HG03378 (cell line): ENCODE measurements around the gene TULP4.
"Not testable (repeated sequence)": the region's sequence is repeated elsewhere in the genome, so short reads cannot be mapped to it uniquely, and the experiment has no call there.

Experiments
- ATAC-seq: cut with Tn5 transposase; IDR thresholded peaks from one replicate; pipeline ENCODE4 v1.9.1; 2021; ENCODE audit warnings: mild to moderate bottlenecking, moderate library complexity; ENCODE audit not compliant: unreplicated experiment

Gene TULP4

DNA sequence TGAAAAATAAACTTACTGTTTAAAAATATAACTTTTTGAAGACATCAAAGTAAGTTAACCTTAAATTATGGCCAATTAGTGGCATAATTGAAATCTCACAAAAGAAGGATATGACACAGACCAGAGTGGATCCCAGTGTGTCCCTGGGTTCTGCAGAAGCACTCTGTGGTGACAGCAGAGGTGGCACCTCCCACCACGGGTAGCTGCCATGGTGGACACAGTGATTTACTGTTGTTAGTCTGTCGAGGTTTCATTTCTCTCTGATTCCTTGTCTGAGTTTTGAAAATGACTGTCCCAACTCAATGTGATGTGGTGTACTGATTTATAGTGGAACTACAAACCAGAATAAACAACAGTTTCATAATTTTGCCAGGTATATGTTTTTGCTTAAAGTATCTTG is 76.5 kb downstream of the TULP4 start:
- ATAC-seq: no peak

DNA sequence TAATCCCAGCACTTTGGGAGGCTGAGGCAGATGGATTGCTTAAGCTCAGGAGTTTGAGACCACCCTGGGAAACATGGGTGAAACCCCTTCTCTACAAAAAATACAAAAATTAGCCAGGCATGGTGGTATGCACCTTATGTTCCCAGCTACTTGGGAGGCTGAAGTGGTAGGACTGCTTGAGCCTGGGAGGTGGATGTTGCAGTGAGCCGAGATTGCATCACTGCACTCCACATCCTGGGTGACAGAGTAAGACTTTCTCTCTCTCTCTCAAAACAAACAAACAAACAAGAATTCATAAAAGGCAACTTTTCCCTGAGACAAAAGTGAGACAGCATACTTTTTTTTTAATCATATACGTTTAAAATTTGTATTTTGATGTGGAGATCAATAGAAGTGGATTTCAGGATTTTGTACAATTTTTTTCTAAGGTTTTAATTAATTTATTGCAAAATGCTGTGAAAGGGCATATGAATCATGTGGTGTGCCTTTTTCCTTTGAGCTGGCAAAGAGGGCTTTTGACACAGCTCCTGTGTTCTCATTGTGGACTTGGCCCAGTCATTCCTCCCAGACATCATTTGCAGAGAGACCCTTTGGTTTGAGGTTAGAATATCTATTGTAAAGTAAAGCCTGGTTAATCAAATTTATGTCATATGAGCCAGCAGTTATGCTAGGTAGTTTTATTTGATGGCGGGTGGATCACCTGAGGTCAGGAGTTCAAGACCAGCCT is 77.1 kb downstream of the TULP4 start:
- no peak for ATAC-seq

DNA sequence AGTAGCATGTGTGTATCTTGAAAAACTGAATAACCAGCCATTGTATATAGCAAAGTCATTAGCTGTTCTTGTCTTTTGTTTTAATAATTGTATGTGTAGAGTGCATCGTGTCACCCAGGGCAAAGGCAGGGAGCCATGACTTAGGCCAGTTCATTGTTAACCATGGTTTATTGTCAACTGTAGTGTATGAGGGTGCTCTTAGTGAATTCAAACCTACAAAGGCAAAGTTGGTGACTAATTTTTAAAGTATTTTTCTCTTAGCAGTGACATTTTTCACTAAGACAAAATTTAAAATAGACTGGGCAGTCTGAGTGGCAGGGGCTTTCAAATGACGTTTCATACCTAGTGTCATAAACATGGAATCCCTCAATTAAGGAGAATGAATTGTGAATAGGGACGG is 79.0 kb downstream of the TULP4 start:
- ATAC-seq: no peak

DNA sequence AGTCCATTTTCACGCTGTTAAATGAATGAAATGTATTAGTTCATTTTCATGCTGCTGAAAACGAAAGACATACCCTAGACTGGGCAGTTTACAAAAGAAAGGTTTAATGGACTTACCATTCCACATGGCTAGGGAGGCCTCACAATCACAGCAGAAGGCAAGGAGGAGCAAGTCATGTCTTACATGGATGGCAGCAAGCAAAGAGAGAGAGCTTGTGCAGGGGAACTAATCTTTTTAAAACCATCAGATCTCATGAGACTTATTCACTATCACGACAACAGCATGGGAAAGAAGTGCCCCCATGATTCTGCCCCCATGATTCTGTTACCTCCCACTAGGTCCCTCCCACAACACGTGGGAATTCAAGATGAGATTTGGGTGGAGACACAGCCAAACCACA is 79.7 kb downstream of the TULP4 start:
- ATAC-seq: not testable (repeated sequence)

DNA sequence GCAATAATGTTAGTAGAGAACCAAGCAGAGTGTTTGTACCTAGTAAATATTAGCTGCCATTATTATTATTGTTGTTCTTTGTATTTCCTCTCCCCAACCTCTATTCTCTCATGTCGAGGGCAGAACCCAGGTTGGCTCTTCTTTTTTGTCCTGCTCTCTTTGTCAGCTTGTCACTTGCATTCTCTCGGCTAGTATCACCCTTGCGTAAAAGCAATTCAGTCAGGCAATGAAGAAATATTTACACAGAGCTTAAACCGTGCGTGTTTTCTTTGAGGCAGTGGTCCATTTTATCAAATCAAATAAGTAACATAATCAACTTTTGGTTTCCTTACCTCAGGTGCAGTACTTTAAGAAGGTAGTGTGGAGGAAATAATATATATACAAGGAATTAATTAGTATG is 83.9 kb downstream of the TULP4 start:
- ATAC-seq: no peak

DNA sequence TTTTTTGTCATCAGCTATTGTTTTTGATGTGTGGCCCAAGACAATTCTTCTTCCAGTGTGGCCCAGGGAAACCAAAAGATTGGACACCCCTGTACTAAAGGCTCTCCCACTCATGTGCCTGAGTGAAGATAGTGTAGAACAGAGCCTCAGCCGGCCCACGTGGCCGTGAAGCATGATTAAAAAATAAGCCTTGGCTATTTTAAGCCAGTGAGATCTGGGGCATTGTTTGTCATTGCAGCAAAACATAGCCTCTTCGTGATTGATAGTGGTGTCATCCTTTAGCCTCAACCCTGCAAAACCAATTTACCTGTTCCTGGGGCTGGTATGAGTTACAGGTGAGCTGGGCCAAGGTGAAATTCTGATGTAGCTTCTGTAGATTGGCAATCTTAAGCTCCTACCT is 85.3 kb downstream of the TULP4 start:
- no peak for ATAC-seq

DNA sequence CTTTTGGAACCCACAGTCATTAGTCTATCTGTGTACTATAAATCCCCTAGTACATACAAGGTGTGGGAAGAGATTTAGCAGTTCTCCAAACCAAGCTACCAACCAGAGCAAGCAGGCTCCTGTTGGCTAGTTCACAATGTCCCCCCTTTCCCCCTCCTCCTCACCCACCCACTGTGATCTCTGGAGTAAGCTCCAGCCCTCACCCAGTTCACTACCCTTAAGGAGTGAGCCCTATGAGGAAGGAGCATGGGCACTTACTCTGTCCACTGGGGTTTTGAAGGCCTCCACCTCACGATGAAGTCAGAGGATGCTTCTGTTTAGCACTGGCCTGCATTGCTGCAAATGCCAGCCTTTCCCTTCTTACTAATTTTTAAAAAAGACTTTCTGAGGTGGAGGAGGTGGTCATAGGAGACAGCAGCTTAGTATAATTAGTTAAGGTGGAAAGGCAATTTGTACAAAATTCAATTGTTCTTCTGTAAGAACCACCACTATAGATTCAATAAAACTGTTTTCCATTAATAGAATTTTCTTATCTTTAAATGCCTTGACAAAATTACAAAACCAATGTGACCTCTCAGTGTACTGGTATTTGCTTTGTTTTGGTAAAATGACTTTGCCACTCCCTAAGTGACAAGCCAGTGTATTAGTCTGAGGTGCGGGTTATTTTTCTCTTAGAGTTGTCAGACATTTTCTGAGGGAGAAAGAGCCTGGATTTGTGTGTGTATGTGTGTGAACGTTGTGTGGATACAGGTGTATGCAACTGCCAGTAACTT is 86.2 kb downstream of the TULP4 start:
- no peak for ATAC-seq

DNA sequence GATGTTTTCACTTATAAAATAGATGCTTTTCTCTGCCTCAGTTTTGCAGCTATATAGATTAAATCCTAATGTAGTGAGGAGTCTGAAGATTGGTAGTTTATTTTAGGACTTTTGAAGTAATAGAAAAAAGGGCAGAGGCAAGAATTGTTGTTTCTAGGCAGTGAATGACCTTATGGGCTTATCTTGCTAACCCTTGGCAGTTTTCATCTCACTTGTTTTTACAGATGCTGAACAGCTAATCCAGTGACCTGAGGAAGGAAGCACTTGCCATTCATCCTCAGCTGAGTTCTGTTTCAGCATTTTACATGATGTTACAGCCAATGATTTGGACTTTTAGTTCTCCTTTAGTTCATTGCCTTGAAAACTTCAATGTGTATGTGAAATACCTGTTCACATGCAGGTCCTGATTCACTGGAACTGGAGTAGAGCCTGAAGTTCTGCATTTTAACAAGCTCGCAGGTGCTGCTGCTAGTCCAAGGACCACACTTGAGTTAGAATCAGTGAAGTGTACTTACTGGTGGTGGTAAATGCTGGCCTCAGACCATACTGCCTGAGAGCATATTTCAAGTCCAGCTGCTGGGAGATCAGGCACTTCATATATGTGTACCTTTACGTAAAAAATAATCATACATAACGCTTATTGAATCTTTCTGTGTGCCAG is 86.9 kb downstream of the TULP4 start:
- no peak for ATAC-seq

DNA sequence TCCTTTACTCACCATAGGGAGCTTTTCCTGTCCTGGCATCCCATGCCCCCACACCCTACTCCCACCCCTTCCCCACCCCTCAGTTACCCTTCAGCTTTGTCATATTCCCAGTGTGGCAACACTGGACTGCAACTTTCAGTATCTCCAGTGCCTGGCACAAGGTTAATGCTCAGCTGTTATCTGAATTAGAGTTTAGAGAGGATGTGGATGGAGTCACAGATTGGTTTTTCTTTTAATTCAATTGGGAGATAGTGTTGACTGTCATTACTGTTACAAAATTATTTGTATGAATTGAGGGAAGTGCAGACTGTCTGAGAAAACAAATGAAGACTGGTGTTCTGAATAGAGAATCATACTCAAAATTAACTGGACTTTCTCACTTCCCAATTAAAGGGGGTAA is 89.9 kb downstream of the TULP4 start:
- no peak for ATAC-seq

DNA sequence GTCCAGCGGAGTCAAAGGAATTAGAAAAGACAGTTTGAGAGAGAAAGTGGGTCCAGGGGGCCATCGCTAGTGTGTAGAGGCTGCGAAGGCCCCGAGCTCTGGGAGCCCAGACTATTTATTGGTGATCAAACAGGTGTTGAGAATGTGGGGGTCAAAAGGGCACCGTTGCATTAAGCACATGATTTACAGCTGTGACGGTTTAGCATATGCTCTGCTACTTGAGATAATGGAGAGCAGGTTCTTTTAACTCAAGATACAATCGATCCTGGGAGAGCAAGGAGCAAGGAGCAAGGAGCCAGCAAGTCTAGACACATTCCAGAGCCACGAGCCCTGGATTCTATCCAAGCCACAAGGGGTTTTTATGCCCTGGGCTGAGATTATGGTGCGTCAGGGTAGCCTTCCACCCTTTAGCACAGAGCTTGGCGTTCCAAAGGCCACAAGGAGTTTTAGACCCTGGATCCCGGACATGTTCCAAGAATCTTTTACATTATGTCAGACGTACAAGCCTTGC is 93.1 kb downstream of the TULP4 start:
- ATAC-seq: not testable (repeated sequence)

DNA sequence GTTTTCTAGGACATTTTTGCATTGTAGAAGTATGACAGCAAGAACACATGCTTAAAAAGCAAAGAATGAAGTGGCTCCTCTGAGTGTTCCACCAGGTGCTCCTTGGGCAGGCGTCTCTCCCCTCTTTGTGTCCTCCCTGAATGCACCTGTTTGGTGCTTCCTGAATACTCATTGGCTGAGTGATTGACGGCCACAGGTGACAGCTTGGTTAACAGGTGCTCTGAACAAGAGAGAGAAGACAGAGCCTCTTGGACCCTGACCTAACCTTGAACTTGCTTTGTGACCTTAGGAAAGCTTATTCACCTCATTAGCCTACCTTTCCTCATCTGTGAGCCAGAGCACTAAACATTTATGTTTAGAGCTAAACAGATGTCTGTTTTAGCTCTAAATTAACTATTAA is 93.7 kb downstream of the TULP4 start:
- no peak for ATAC-seq

DNA sequence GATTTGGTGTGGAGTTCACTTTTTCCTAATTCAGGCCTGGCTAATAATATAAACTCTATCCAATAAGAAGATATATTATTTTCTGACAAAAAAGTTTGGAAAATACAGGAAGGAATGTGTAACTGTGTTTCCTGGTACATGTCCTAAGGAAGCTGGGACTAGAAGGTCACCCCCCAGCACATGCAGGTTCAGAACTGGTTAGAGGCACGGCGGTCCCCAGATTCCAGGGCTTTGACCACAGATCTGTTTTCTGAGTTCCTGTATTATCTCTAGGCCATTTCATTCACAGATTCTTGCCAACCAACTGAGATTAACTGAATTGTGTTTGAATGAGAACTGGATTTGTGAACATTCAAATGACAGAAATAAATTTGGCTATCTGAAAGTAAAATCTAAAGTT is 94.5 kb downstream of the TULP4 start:
- ATAC-seq: no peak

DNA sequence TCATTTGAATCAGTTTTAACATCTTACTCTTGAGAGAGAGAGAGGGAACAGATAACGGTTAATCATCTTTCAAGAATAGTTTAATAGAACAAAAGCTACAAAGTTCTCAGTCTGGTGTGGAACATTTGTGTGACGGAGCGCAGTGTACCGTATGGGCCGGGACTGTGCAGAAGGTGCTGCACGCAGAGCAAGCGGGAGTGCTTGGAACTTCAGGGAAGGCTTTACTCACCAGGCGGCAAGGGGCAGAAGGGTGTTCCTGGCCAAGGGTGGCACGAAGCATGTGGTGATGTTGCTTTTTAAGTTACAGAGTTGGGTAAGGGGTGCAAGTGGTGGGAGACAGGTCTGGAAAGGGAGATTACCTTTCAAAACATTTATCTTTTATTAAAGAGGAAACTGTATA is 95.7 kb downstream of the TULP4 start:
- no peak for ATAC-seq

DNA sequence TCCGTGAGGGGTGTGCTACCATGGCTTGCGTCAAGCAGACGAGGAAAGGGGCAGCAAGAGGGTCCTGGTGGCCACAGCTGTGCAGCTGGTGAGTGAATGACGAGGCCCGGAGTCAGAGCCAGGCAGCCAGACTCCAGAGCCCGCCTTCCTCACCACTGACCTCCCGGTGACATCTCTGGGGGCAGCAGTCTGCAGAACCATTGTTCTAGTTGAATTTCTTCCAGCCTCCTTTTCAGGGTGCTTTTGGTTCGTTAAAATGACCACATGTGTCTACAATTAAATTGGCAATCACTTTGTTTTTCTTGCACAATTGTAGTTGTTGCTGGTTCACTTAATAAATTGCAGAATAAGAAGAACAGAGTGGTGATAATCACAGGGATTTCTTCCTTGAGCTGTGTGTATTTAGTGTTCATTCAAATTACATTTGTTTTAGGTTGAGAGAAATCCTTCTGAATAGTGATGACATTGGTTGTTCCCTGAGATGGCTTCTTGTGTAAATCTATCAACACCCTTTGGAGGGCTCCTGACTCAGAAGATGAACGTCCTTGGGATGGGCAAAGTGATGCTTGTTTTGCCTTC is 96.4 kb downstream of the TULP4 start:
- ATAC-seq: no peak

DNA sequence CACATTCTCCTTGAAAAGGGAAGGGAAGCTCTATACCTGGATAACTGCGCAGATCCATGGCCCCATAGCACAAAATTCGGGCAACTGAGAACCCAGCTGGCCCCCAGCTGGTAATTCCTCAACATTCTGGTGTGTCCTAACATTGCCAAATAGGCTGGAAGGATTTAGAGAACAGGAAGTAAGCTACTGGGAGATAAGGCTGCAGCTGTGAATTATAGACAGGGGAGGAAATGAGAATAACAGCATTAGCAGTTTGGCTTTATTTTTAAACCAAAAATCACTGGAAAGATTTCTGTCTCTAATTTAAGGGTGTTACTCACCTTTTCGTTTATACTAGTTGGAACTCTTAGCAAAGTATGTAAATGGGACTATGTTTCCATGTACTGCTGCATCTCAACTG is 97.2 kb downstream of the TULP4 start:
- ATAC-seq: no peak

DNA sequence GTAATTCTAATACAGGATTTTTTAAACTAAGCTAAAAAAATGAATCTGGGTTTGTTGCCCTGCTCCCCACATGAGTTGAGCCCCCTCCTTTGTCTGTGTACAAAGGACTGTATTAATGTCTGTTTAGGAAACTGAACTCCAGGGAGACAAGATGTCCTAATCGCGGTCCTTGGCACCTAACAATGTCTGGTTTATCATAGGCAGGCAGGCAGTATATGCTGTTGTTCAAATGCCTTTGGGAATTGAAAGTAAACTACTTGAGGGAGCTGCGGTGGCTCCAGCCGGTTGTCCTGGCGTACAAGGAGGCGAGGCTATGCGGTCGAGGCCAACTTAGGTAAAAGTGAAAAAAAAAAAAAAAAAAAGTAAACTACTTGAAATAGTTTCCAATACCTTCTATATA is 98.5 kb downstream of the TULP4 start:
- ATAC-seq: no peak

DNA sequence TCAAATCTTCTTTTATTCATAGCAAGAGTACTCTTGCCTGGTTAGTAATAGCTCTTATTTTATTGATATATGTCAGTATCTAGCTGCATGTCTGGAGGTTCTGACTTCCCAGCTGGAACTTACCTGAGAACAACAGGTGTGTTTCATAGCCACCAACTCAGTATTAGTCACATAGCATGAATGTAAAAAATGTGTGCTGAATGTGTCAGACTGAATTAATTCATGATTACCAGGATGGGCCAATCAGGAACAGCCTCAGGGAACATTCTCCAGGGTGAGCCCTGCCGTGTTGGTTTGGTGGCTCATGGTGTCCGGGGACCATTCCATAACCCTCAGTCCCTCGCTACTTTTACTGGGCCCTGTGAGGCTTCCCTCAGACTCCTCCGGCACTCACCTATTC is 99.7 kb downstream of the TULP4 start:
- ATAC-seq: no peak

DNA sequence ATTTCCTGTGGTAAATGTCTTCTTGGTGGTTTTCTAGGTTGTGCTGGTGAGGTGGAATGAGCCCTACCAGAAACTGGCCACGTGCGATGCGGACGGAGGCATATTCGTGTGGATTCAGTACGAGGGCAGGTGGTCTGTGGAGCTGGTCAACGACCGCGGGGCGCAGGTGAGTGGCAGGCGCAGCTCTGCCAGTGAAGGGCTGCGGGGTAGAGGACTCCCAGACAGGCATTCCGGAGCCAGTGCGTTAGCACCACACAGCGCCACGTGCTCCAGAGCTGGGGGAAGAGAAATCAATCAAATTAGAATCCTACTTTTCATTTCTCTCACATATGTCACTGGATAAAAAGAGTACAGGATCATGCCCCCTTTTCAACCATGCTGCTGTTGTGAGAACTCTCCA is 100.8 kb downstream of the TULP4 start:
- no peak for ATAC-seq

DNA sequence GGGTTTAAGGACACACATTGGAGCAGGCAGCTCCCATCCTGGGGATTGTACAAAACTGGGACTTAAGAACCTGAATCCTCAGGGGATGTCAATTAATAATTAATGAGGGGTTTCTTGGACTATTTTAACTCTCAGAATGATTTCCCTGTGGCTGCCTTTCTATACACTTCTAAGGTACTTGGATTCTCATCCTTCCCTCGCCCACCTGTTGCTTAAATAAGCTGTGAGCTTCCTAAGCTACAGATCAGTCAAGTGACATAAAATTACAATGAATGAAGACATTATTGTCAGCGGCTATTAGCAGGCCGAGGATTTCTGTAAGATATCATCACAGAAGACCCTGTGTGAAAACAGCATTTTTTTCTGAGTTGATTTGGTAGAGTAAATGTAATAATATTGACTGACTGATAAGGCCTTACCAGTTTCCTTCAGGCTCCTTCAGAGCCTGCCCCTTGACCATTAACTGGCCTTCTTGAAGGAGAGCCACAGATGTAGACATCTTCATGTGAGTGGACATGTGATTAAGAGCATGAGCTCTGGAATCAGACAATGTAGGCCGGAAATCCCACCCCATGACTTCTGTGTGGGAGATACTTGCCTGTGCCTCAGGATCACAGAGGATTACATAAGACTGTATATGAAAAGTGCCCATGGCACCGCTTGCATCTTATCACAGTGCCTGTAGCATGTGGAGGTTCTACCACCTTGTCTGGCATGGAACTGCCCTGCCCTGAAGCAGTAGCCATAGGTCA is 101.7 kb downstream of the TULP4 start:
- ATAC-seq: no peak

DNA sequence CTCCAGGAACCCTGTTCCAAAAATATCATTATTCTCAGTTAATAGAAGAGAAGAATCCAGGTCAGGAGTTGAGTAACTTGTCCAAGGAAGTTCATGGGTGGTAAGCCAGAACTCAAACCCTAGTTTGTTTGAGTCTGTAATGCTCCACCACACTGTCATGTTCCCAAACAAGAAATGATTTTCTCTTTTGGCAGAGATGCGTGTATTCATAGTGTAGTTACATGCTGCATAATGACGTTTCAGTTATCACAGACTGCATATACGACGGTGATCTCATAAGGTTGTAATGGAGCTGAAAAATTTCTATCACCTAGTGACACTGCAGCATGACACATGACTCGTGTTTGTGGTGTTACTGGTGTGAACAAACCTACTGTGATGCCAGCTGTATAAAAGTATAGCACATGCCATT is 102.6 kb downstream of the TULP4 start:
- ATAC-seq: no peak

DNA sequence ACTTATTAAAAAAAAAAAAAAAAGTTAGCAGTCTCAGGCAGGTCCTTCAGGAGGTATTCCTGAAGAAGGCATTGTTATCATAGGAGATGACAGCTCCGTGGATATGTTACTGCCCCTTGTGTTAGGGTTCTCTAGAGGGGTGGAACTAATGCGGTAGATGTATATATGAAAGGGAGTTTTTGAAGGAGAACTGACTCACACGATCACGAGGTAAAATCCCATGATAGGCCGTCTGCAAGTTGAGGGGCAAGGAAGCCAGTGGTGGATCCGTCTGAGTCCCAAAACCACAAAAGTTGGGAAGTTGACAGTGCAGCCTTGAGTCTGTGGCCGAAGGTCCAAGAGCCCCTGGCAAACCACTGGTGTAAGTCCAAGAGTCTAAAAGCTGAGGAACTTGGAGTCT is 103.4 kb downstream of the TULP4 start:
- ATAC-seq: no peak
